MCF 10A (cell line): ENCODE results near the gene HPS3. TPM values are rescaled to one million over a fixed set of nuclear protein-coding genes. Genes with fewer than 3 reads are reported as not detected.

Experiments used
- BruUV-seq: library from RNA; stranded (reverse); fragments of 400-500 nt; replicated peaks from 2 replicates; lab custom pipeline; 2021; lab: Mats Ljungman, UMichigan
- CTCF ChIA-PET: fragments of 300-600 bp; sonication (Branson Sonifier 250); formaldehyde crosslinking; extraction: SDS; loops from one replicate; lab custom pipeline; 2021; ENCODE audit warnings: antibody characterized with exemption, inconsistent platforms; lab: Yijun Ruan, JAX
- POLR2A ChIA-PET: fragments of 300-600, 350-650 bp; sonication (Branson Sonifier 250); formaldehyde crosslinking; extraction: SDS; loops from one replicate; lab custom pipeline; 2020; ENCODE audit warnings: antibody characterized with exemption, inconsistent platforms; lab: Yijun Ruan, JAX
- DNase-seq: peaks from one replicate; pipeline ENCODE4 v3.0.0-alpha.2; 2018; ENCODE audit not compliant: unreplicated experiment
- H3K27ac Mint-ChIP-seq: one replicate; pipeline ENCODE4 v1.8.0; 2022; ENCODE audit warnings: mild to moderate bottlenecking, low read depth, mixed read lengths; ENCODE audit not compliant: unreplicated experiment
- H3K27me3 Mint-ChIP-seq: one replicate; pipeline ENCODE4 v1.8.0; 2022; ENCODE audit warnings: mixed read lengths; ENCODE audit not compliant: insufficient read depth, unreplicated experiment
- H3K36me3 Mint-ChIP-seq: one replicate; pipeline ENCODE4 v1.8.0; 2022; ENCODE audit warnings: mild to moderate bottlenecking, moderate library complexity, mixed read lengths; ENCODE audit not compliant: insufficient read depth, unreplicated experiment
- H3K4me1 Mint-ChIP-seq: one replicate; pipeline ENCODE4 v1.8.0; 2022; ENCODE audit warnings: mixed read lengths; ENCODE audit not compliant: insufficient read depth, unreplicated experiment
- H3K4me3 Mint-ChIP-seq: one replicate; pipeline ENCODE4 v1.8.0; 2022; ENCODE audit warnings: mild to moderate bottlenecking, moderate library complexity, mixed read lengths; ENCODE audit not compliant: unreplicated experiment
- H3K9me3 Mint-ChIP-seq: one replicate; pipeline ENCODE4 v1.8.0; 2022; ENCODE audit warnings: mixed read lengths; ENCODE audit not compliant: unreplicated experiment
- CTCF ChIP-seq: fragments of 200-600 bp; IDR thresholded peaks from one replicate; pipeline ENCODE4 v1.8.0; 2022; ENCODE audit warnings: antibody characterized with exemption, mild to moderate bottlenecking; ENCODE audit not compliant: unreplicated experiment
- intact Hi-C: fragments of 100-400 bp; cut with micrococcal nuclease; formaldehyde crosslinking; loops from 2 replicates; pipeline ENCODE4 v1.14.1; 2022
- total RNA-seq: library from RNA; stranded (reverse); gene quantifications from 2 replicates; pipeline ENCODE4 v1.2.3, GENCODE V29; 2022

Gene HPS3
- total RNA-seq, 1 experiment from 2014 or later: 7.7 TPM

- Mint-ChIP-seq H3K36me3 (no peaks in the 10 kb centered on the region), H3K27me3 (no peaks in the 10 kb centered on the region), H3K4me3 (no peak within 1 kb of the TSS), H3K4me1 (peaks cover 18% of the 10 kb centered on the region), H3K27ac (no peak within 1 kb of the TSS), H3K9me3 (no peaks in the 10 kb centered on the region)
- intact Hi-C loops: no loop called here
- no TSS peak for BruUV-seq
- CTCF ChIA-PET: interaction anchor here (0.7 to 1.4 kb wide), 2 partner anchors 13 to 102 kb away, joined by 5 to 6 read pairs; no protein-coding TSS in a partner anchor
- no peak for DNase-seq
- TF ChIP-seq CTCF: no peak
- POLR2A ChIA-PET: interaction anchor here (1.0 to 1.9 kb wide), 2 partner anchors 15 to 30 kb away, joined by 3 to 7 read pairs; no protein-coding TSS in a partner anchor
These were observed 92.5 kb downstream of the HPS3 start, which contains the start of gene CP for GRCh38 chr3:149221783-149222517. TSS of gene CP (minus strand) at chr3:149221829. CDS start at chr3:149221792, 37 bp downstream.

Other genes starting within 250 kb of the HPS3 start
- 22.3 and 25.4 TPM in 2 replicates for gene GYG1, start 138.1 kb upstream of the HPS3 start, total RNA-seq
- 21.9 TPM in 2 replicates for gene HLTF, start 43.1 kb upstream of the HPS3 start, total RNA-seq
- 0.37 TPM in 1 of 2 replicates, not detected in the other for gene CP, start 92.2 kb downstream of the HPS3 start, total RNA-seq
- not detected in 2 replicates for gene TM4SF18, start 204.0 kb downstream of the HPS3 start, total RNA-seq
- gene TM4SF1, start 248.0 kb downstream of the HPS3 start, total RNA-seq: 20.1 and 27.7 TPM in 2 replicates